ENCODE results near the gene TNS2. TPM values are rescaled to one million over a fixed set of nuclear protein-coding genes. Genes with fewer than 3 reads are reported as not detected.

The TNS2 gene
- 106 and 116 TPM in 2 replicates for total RNA-seq

GRCh38 chr12:53049571-53050318 is at the start of gene TNS2:
TNS2 (plus strand) TSS chr12:53050065; CDS start chr12:53050186, 121 bp downstream.

GRCh38 chr12:53005986-53006809 is 43.7 kb upstream of the TNS2 start, which contains the start of gene EIF4B:
EIF4B (plus strand) TSS chr12:53006456; CDS start chr12:53006484, 28 bp downstream.

GRCh38 chr12:53079226-53080117 is 29.6 kb downstream of the TNS2 start, which contains the start of gene SPRYD3:
SPRYD3 (minus strand) TSS chr12:53079390; CDS start chr12:53079333, 57 bp downstream.

GRCh38 chr12:53097564-53098353 is 47.9 kb downstream of the TNS2 start, which contains the start of gene IGFBP6:
IGFBP6 (plus strand) TSS chr12:53097667; CDS start chr12:53097718, 51 bp downstream.

GRCh38 chr12:53102883-53103807 is 53.3 kb downstream of the TNS2 start, which contains the start of gene SOAT2:
SOAT2 (plus strand) TSS chr12:53103486; CDS start chr12:53103578, 92 bp downstream.

Small RNA genes lying within 50 kb of the gene (small RNA-seq; reads per million reads assigned to genes)
- gene MIR6757 = not detected

Other genes starting within 250 kb of the TNS2 start
- gene KRT4, start 235.9 kb upstream of the TNS2 start, total RNA-seq = not detected in 2 replicates
- not detected in 2 replicates for gene KRT79, start 215.8 kb upstream of the TNS2 start, total RNA-seq
- gene KRT78, start 201.1 kb upstream of the TNS2 start, total RNA-seq = not detected in 2 replicates
- gene KRT8, start 145.0 kb upstream of the TNS2 start, total RNA-seq = 0.98 and 1.1 TPM in 2 replicates
- 2.2 and 3.1 TPM in 2 replicates for gene KRT18, start 100.9 kb upstream of the TNS2 start, total RNA-seq
- gene EIF4B, start 43.6 kb upstream of the TNS2 start, total RNA-seq = 1,019 and 1,340 TPM in 2 replicates
- gene SPRYD3, start 29.3 kb downstream of the TNS2 start, total RNA-seq = 26.8 and 33.8 TPM in 2 replicates
- gene IGFBP6, start 47.6 kb downstream of the TNS2 start, total RNA-seq = 399 and 790 TPM in 2 replicates
- under 0.01 TPM in 1 of 2 replicates, not detected in the other for gene SOAT2, start 53.4 kb downstream of the TNS2 start, total RNA-seq
- 9.9 and 17.2 TPM in 2 replicates for gene ZNF740, start 130.7 kb downstream of the TNS2 start, total RNA-seq
- 8.1 and 10.0 TPM in 2 replicates for gene CSAD, start 130.9 kb downstream of the TNS2 start, total RNA-seq
- gene ITGB7, start 157.2 kb downstream of the TNS2 start, total RNA-seq = 0.78 and 1.1 TPM in 2 replicates
- 26.8 and 29.7 TPM in 2 replicates for gene RARG, start 182.1 kb downstream of the TNS2 start, total RNA-seq
- gene ESPL1, start 218.2 kb downstream of the TNS2 start, total RNA-seq = 6.2 and 14.1 TPM in 2 replicates
- gene PFDN5, start 245.5 kb downstream of the TNS2 start, total RNA-seq = 175 and 338 TPM in 2 replicates
- 44.8 and 56.7 TPM in 2 replicates for gene MYG1, start 249.6 kb downstream of the TNS2 start, total RNA-seq

Measured in subcutaneous preadipocyte (primary cell).